NCI-H526 treated with DMSO at 0.1 percent for 48 hours (cell line): ENCODE results near the gene CCT7.

Experiments used
- DNase-seq: peaks from one replicate; lab custom pipeline; 2025; lab: John Stamatoyannopoulos, UW

Gene CCT7

GRCh38 chr2:73227086-73227485, 7.0 kb upstream of the CCT7 start:
- no peak for DNase-seq

DNA sequence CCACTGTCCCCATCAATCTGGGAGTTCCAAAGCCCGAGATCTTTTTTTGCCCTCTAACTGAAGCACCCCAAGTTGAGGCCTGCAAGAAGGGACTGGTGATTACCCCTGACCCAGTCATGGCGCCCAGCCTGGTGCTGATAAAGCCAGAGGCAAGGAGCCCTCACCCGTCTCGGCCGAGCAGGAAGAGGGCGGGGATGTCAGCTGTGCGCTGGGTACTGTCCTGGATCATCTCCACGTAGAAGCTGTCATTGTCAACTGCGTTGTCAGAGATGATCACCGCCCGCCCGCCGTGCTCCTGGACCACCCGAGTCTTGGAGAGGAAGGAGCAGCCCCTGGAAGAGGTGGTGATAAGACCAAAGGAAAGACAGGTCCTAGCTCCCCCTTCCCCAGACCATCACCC, 5.5 kb upstream of the CCT7 start:
- no peak for DNase-seq

- DNase-seq, result no peak
These were observed 1.5 kb upstream of the CCT7 start for GRCh38 chr2:73232403-73233153.

- DNase-seq, result peak; percentile 99
These were observed 765 bp upstream of the CCT7 start, which contains the start of gene PRADC1 for GRCh38 chr2:73233154-73233931. Gene PRADC1 (minus strand): TSS chr2:73233239. CDS start chr2:73233160, 79 bp downstream.

DNA sequence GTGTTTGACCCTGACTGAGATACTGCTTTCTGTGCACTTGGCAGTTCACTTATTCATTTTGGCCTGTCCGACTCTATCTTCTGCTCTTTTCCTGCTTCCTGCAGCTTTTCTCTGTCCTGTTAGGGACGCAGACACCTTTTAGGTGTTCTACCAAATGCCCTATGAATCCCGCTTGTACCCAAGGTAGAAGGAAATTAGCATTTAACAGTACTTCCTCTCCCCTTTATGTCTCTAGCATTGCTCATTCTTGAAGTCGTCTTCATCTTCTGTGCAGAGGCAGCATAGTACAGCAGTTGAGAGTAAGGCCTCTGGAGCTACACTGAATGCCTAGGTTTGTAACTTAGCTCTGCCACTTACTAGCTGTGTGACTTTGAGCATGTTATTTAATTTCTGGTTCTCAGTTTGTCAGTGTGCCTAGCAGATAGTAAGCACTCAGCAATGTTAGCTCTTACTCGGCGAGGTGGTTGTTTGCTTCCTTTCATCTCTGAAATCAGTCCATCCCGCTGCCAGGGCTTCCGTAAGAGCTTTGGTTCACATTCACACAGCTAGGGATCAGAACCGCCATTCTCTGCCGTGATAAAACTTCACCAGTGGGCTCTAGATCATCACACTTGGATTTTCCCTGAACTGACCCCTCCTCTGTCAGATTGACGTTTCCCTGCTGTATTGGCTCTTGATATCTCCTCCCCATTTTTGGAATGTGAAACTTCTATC, 1.4 kb downstream of the CCT7 start:
- DNase-seq, result no peak

GRCh38 chr2:73237168-73237567, 3.1 kb downstream of the CCT7 start:
- DNase-seq, result no peak

- DNase-seq, result no peak
These were observed 4.0 kb downstream of the CCT7 start for GRCh38 chr2:73238149-73238548.

DNA sequence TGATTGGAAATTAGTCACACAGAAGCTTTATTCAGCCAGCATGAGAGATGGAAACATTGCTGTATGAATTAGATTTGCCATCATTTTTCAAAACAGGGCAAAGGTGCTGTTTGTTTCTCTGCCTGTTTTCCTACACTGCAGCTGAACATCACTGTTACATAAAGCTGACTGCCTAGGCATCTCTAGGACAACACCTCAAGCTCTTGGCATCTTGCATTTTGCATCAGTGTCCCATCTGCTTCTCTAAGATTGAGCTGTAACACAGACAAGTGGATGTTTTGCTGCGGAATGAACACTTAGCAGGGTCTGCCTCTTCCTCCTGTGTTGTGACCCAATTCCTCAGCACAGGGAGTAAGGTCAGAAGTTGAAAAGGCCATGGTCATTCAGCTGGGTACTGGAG, 4.9 kb downstream of the CCT7 start:
- no peak for DNase-seq

DNA sequence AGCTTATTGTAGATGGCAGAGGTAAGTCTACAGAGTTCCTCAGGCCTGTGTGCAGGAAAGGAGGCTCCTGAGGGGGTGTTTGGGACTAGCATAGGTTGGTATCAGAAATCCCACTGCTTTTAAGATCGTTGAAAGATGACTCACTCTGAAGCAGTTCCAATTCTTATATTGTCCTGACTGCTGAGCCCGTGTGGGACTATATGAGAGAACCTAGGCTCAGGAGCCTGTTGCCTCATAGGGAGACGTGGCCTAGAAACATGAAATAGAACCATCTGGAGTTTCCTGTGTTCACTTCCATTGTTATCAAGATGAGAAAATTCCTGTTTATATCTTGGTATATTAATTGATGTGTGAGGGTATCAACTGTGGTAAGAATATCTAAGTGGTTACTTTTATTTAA, 5.7 kb downstream of the CCT7 start:
- DNase-seq, result no peak

DNA sequence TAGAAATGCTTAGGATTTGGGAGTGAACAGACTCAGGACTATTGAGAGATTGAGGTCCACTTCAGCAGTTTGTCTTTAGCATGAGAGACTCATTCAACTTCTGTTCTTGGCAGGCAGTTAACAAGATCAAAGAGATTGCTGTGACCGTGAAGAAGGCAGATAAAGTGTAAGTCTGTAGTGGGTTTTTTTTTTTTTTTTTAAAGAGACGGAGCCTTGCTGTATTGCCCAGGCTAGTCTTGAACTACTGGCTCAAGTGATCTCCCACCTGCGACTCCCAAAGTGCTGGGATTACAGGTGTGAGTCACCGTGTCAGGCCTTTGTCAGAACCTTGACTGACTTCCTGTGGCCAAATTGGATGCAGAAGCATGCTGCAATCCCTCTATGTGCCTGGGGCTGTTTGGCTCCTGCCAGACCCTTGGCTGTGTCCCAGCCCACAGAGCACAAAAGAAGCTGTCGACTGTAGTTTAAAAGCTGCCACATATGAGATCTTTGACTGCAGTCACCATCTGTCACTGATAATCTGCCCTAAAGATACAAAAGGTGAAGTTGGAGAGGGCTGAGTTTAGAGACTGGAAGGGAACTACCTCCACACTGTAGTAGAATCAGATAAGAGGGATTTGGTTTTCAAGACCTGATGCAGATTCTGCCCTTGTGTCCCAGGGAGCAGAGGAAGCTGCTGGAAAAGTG, 9.9 kb downstream of the CCT7 start:
- no peak for DNase-seq

DNA sequence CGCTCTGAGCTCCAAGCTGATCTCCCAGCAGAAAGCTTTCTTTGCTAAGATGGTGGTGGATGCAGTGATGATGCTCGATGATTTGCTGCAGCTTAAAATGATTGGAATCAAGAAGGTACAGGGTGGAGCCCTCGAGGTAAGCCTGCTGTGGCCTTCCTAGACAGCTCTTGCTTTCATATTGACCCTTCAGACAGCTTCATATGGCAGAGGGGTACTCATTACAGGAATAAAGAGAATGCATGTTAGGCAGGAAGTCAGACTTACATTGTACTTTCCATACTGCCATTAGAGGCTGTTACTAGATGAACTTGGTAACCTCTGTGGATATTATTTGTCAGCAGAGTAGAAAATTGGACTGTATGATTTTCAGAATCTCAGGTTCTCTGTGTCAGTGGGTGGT, 10.5 kb downstream of the CCT7 start:
- no peak for DNase-seq

DNA sequence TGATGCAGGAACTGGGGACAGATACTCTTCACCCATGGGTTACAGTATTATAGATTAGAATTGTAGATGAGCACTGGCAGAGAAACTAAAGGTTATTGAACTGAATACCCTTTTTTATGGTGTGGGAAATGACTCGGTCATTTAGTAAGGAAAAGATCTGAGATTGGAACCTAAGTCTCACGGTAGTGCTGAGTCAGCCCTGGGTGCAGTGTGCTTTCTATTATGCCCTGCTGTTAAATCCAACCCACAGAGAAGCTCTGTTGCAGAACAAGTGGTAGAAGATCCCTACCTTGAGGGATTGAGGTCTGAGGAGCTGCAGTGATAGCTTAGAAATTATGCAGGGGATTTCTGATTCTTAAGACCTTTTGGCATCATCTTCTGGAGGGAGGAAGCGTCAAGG, 12.7 kb downstream of the CCT7 start:
- DNase-seq, result no peak

- DNase-seq, result no peak
These were observed 15.5 kb downstream of the CCT7 start for GRCh38 chr2:73249636-73250035.

- DNase-seq, result no peak
These were observed 17.1 kb downstream of the CCT7 start for GRCh38 chr2:73250872-73251846.

- DNase-seq, result no peak
These were observed 18.3 kb downstream of the CCT7 start for GRCh38 chr2:73252238-73253027.

GRCh38 chr2:73253400-73253799, 19.3 kb downstream of the CCT7 start:
- no peak for DNase-seq

DNA sequence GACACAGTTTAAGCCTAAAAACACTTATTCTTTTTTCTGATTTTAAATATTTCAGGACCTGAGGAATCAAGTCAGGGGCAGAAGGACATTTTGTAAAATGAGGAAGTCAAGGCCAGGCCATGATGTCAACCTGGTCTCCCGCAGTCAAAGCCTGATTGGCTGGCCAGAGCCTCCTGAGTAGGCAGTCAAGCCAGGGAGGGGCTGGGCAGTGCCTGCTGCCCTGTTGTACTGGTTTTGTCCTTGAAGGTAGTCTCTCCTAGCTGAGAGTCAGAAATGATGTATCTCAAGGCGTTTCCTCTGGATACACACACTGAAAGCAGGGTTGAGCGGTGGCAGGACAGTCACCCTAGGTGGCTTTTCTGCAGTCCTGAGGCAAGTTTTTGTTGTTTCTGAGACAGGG, 19.8 kb downstream of the CCT7 start:
- DNase-seq, result no peak

GRCh38 chr2:73254343-73255006, 20.4 kb downstream of the CCT7 start:
- no peak for DNase-seq

- DNase-seq, result no peak
These were observed 21.0 kb downstream of the CCT7 start for GRCh38 chr2:73255007-73255644.
